Spleen (tissue), 7 donors: ENCODE data around the gene STAC.

ENCODE experiments used
- POLR2A ChIP-seq, 3 donors: fragments of 450-650 bp; IDR thresholded peaks; one replicate each; pipeline ENCODE4 v1.5.1; 2017; ENCODE audit warnings: antibody characterized with exemption in 3 of 3, mild to moderate bottlenecking in 1 of 3
- POLR2AphosphoS5 ChIP-seq, 3 donors: sonication (generic); formaldehyde crosslinking; IDR thresholded peaks; one replicate each; pipeline ENCODE4 v1.5.1; 2017; ENCODE audit warnings: antibody characterized with exemption in 3 of 3
- TF ChIP-seq, protein P1 (sequence below), 11 experiments: fragments of 200-600 bp in 7 of 11; fragments of 450-650 bp in 4 of 11; sonication (generic) in 4 of 11; IDR thresholded peaks in 8 of 11; conservative IDR thresholded peaks in 3 of 11; 1 replicate in 7 of 11; 2 replicates in 4 of 11; pipeline versions ENCODE4 v1.4.0 to v1.8.0; 2016 to 2021; ENCODE audit warnings: antibody characterized with exemption in 11 of 11, inconsistent platforms in 4 of 11, mild to moderate bottlenecking in 1 of 11
- donor health status: DM: no; HTN: no; CAD: no; lungs with moderate emphysema.
- donor health status: DM: no; HTN: no; CAD: no.
- donor health status: DM: no; HTN: no; CAD: no.

DNA sequence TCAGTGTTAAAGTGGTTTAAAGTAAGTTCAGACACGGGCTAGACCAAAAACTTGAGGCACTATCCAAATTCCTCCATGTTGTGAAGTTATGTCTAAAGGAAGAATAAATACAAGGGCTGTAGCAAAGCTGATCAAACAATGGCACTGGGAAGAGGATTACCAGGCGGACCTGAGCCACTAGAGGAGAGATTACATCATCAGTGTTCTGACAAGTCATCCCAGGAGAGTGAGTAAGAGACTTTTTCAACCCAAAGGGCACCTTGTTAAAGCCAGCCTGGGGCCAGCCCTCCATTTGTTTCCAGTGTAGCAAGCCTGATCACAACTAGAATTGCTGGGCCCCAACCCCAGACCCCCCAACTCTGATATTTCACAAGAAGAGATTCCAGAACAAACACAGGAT lies 217.1 kb downstream of the STAC start:
- TF ChIP-seq POLR2A (IDR thresholded peaks at IDR 0.05) (no peak), POLR2AphosphoS5 (IDR thresholded peaks at IDR 0.05) (no peak)
- TF ChIP-seq, protein P1, sequence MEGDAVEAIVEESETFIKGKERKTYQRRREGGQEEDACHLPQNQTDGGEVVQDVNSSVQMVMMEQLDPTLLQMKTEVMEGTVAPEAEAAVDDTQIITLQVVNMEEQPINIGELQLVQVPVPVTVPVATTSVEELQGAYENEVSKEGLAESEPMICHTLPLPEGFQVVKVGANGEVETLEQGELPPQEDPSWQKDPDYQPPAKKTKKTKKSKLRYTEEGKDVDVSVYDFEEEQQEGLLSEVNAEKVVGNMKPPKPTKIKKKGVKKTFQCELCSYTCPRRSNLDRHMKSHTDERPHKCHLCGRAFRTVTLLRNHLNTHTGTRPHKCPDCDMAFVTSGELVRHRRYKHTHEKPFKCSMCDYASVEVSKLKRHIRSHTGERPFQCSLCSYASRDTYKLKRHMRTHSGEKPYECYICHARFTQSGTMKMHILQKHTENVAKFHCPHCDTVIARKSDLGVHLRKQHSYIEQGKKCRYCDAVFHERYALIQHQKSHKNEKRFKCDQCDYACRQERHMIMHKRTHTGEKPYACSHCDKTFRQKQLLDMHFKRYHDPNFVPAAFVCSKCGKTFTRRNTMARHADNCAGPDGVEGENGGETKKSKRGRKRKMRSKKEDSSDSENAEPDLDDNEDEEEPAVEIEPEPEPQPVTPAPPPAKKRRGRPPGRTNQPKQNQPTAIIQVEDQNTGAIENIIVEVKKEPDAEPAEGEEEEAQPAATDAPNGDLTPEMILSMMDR (IDR thresholded peaks at IDR 0.05 in 8 of 11, conservative IDR thresholded peaks at IDR 0.05 in 3 of 11), result no peak
